Endothelial cell of umbilical vein (primary cell): Measurements from ENCODE around the gene MACROD2. TPM values are rescaled to one million over a fixed set of nuclear protein-coding genes. Genes with fewer than 3 reads are reported as not detected.

ENCODE experiments used
- BruUV-seq: library from RNA; stranded (reverse); fragments of 400-500 nt; replicated peaks from 2 replicates; lab custom pipeline; 2021; lab: Mats Ljungman, UMichigan
- CTCF ChIA-PET: fragments of 300-600, 350-600 bp; sonication (Branson Sonifier 250); formaldehyde crosslinking; loops from one replicate; lab custom pipeline; 2021; ENCODE audit warnings: antibody characterized with exemption, inconsistent platforms; lab: Charles Lee
- POLR2A ChIA-PET: fragments of 300-600, 350-600 bp; sonication (Branson Sonifier 250); formaldehyde crosslinking; loops from one replicate; lab custom pipeline; 2021; ENCODE audit warnings: antibody characterized with exemption, inconsistent platforms; lab: Charles Lee
- DNase-seq: peaks from one replicate; pipeline ENCODE4 v3.0.0-alpha.2; 2011; ENCODE audit warnings: low read depth, low spot score
- FAIRE-seq: peaks from 2 replicates; lab custom pipeline; 2011; peaks lifted over from hg19 to GRCh38; lab: Jason Lieb, UNC
- H2AFZ ChIP-seq: 2 replicates; pipeline ENCODE4 v1.6.0; 2012; ENCODE audit warnings: low read depth, low read length, control low read depth, inconsistent platforms
- H3K27ac ChIP-seq: 2 replicates; pipeline ENCODE4 v1.5.1; 2011; ENCODE audit warnings: low read depth, mild to moderate bottlenecking, control low read depth, low read length, moderate library complexity; ENCODE audit not compliant: insufficient read depth
- H3K27me3 ChIP-seq, 2 experiments: 2 replicates each; pipeline versions ENCODE4 v1.6.0 to v1.6.1; 2011; ENCODE audit warnings: low read length in 2 of 2, mixed read lengths in 1 of 2; ENCODE audit not compliant: control insufficient read depth in 2 of 2, insufficient read depth in 2 of 2
- H3K36me3 ChIP-seq, 2 experiments: 2 replicates in 1 of 2; 3 replicates in 1 of 2; pipeline ENCODE4 v1.5.1; 2011; ENCODE audit warnings: low read length in 2 of 2, mild to moderate bottlenecking in 1 of 2, moderate library complexity in 1 of 2; ENCODE audit not compliant: control insufficient read depth in 2 of 2, insufficient read depth in 2 of 2; ENCODE audit errors: extremely low read depth in 1 of 2
- H3K4me1 ChIP-seq: 3 replicates; pipeline ENCODE4 v1.5.1; 2011; ENCODE audit warnings: mild to moderate bottlenecking, low read length; ENCODE audit not compliant: control insufficient read depth, insufficient read depth; ENCODE audit errors: extremely low read depth
- H3K4me2 ChIP-seq: 2 replicates; pipeline ENCODE4 v1.6.1; 2011; ENCODE audit warnings: low read length, control low read depth, mixed read lengths; ENCODE audit not compliant: insufficient read depth
- H3K4me3 ChIP-seq, 3 experiments: fragments of 200-600 bp in 1 of 3; sonication (generic), shearing (Covaris generic) in 1 of 3; replicated peaks in 1 of 3; 2 replicates each; pipeline ENCODE4 v1.5.1; 2011 to 2016; ENCODE audit warnings: control low read depth in 3 of 3, low read length in 3 of 3, mild to moderate bottlenecking in 2 of 3, inconsistent platforms in 1 of 3, low read depth in 1 of 3, moderate library complexity in 1 of 3; ENCODE audit not compliant: insufficient read depth in 1 of 3
- H3K79me2 ChIP-seq: 2 replicates; pipeline ENCODE4 v1.6.0; 2012; ENCODE audit warnings: low read length, inconsistent platforms; ENCODE audit not compliant: control insufficient read depth, insufficient read depth
- H3K9ac ChIP-seq: replicated peaks from 2 replicates; pipeline ENCODE3; 2011; ENCODE audit warnings: low read length, control low read depth; ENCODE audit not compliant: insufficient read depth; ENCODE audit errors: extremely low read depth
- H3K9me1 ChIP-seq: replicated peaks from 3 replicates; pipeline ENCODE4 v1.6.0; 2011; ENCODE audit warnings: mild to moderate bottlenecking, low read length; ENCODE audit not compliant: control insufficient read depth, insufficient read depth; ENCODE audit errors: extremely low read depth
- H3K9me3 ChIP-seq: replicated peaks from 2 replicates; pipeline ENCODE4 v1.5.1; 2012; ENCODE audit warnings: low read length, inconsistent platforms; ENCODE audit not compliant: control insufficient read depth, insufficient read depth
- H4K20me1 ChIP-seq: replicated peaks from 2 replicates; pipeline ENCODE3; 2011; ENCODE audit warnings: mild to moderate bottlenecking, low read length; ENCODE audit not compliant: control insufficient read depth, insufficient read depth; ENCODE audit errors: extremely low read depth
- EZH2 ChIP-seq: IDR thresholded peaks from 2 replicates; pipeline ENCODE4 v1.6.1; 2012; ENCODE audit warnings: borderline replicate concordance, low read depth, mild to moderate bottlenecking, moderate library complexity, low read length, inconsistent platforms; ENCODE audit not compliant: severe bottlenecking
- FOS ChIP-seq: IDR thresholded peaks from 2 replicates; pipeline ENCODE4 v1.6.1; 2011; ENCODE audit warnings: mild to moderate bottlenecking, low read length, moderate library complexity, borderline replicate concordance; ENCODE audit not compliant: insufficient read depth
- GATA2 ChIP-seq: IDR thresholded peaks from 2 replicates; pipeline ENCODE4 v1.7.0; 2011; ENCODE audit warnings: low read depth, mild to moderate bottlenecking, moderate library complexity, mixed read lengths, low read length; ENCODE audit not compliant: insufficient read length, insufficient read depth
- JUN ChIP-seq: IDR thresholded peaks from 2 replicates; pipeline ENCODE4 v1.6.1; 2011; ENCODE audit warnings: borderline replicate concordance, low read depth; ENCODE audit not compliant: insufficient read length, insufficient read depth
- MYC ChIP-seq: IDR thresholded peaks from one replicate; pipeline ENCODE4 v1.6.1; 2011; ENCODE audit warnings: mild to moderate bottlenecking, low read depth, low read length
- POLR2A ChIP-seq: IDR thresholded peaks from 2 replicates; pipeline ENCODE4 v1.6.1; 2012; ENCODE audit warnings: low read depth, mild to moderate bottlenecking, control low read depth, low read length
- POLR2AphosphoS5 ChIP-seq: IDR thresholded peaks from 2 replicates; pipeline ENCODE4 v1.6.1; 2012; ENCODE audit warnings: low read depth, mild to moderate bottlenecking, control low read depth, low read length, moderate library complexity; ENCODE audit not compliant: insufficient read depth
- dilution Hi-C: fragments of 300-500 bp; cut with MboI; formaldehyde crosslinking; loops from one replicate; pipeline ENCODE4 v1.15.0; 2019; ENCODE audit warnings: low sequenced_read_pairs; ENCODE audit not compliant: extremely low pct_ligation_motif_present
- intact Hi-C: fragments of 100-400 bp; cut with micrococcal nuclease; formaldehyde crosslinking; loops from one replicate; pipeline ENCODE4 v1.10.0; 2022
- polyA plus RNA-seq, 4 experiments: library from polyadenylated mRNA; depleted of rRNA in 3 of 4; stranded (reverse) in 3 of 4; unstranded in 1 of 4; fragments of >200 nt; gene quantifications; 2 replicates each; pipeline versions ENCODE4 v1.2.1 to v1.2.3, GENCODE V29; 2011 to 2012; ENCODE audit warnings: missing spikeins in 1 of 4
- total RNA-seq: library from RNA; stranded (reverse); gene quantifications from 2 replicates; pipeline ENCODE4 v1.2.3, GENCODE V29; 2021
- TF ChIP-seq, protein P1 (sequence below), 2 donors: IDR thresholded peaks; 1 replicate in 1 of 2; 2 replicates in 1 of 2; pipeline ENCODE4 v1.5.1; 2011; ENCODE audit warnings: low read length in 2 of 2, mild to moderate bottlenecking in 2 of 2, moderate library complexity in 2 of 2, control low read depth in 1 of 2, inconsistent platforms in 1 of 2, low read depth in 1 of 2; ENCODE audit not compliant: insufficient read depth in 1 of 2; ENCODE audit errors: extremely low read depth in 1 of 2
- TF ChIP-seq, protein P2 (sequence below): IDR thresholded peaks from 2 replicates; pipeline ENCODE4 v1.6.1; 2011; ENCODE audit not compliant: insufficient read depth, insufficient read length

MACROD2 gene
- total and polyA plus RNA-seq, 2 donors (not counting 3 experiments of a cell fraction or from before 2014, with no cell fraction given), result 0.11 to 0.73 TPM

DNA sequence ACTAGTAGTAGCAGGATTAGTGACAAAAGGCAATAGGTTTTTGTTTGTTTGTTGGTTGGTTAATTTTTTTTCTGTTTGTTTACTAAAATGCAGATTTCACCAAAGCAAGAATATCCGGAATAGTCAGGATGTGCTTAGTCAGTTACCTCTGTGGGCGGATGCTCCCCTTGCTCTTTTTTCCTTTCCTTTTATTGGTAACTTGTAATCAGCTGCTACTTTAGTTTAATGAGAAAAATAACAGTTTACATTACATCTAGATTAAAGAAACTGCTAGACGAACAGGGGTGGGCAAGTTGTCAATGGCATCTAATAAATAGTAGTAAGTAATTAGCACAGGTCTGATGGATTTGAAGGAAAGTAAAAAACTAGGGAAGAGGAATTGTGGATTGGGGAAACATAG lies 989.0 kb downstream of the MACROD2 start:
- H3K4me1 ChIP-seq, result peaks cover 37% of the 10 kb centered on the region
- BruUV-seq, result no TSS peak
- no peaks in the 10 kb centered on the region for H3K79me2 ChIP-seq
- FAIRE-seq, result no peak
- ChIA-PET CTCF (interaction anchor here (1.3 to 3.2 kb wide), 5 partner anchors 21 to 647 kb away, joined by 3 to 15 read pairs (median 4); partner anchors contain the start of gene FLRT3), POLR2A (no interaction called here)
- peak overlapping the region; percentile 84 for H3K27ac ChIP-seq
- TF ChIP-seq, protein P1, sequence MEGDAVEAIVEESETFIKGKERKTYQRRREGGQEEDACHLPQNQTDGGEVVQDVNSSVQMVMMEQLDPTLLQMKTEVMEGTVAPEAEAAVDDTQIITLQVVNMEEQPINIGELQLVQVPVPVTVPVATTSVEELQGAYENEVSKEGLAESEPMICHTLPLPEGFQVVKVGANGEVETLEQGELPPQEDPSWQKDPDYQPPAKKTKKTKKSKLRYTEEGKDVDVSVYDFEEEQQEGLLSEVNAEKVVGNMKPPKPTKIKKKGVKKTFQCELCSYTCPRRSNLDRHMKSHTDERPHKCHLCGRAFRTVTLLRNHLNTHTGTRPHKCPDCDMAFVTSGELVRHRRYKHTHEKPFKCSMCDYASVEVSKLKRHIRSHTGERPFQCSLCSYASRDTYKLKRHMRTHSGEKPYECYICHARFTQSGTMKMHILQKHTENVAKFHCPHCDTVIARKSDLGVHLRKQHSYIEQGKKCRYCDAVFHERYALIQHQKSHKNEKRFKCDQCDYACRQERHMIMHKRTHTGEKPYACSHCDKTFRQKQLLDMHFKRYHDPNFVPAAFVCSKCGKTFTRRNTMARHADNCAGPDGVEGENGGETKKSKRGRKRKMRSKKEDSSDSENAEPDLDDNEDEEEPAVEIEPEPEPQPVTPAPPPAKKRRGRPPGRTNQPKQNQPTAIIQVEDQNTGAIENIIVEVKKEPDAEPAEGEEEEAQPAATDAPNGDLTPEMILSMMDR (IDR thresholded peaks at IDR 0.05; ENCODE audit: extremely low read depth in 1 of 2, insufficient read depth in 1 of 2, low read depth in 1 of 2, low read length in 2 of 2), result no peak
- TF ChIP-seq, protein P2, sequence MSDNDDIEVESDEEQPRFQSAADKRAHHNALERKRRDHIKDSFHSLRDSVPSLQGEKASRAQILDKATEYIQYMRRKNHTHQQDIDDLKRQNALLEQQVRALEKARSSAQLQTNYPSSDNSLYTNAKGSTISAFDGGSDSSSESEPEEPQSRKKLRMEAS, result no peak
- TF ChIP-seq POLR2AphosphoS5, result no peak
- no peak for TF ChIP-seq JUN
- no peak for TF ChIP-seq FOS
- no peak for TF ChIP-seq EZH2
- no peak for TF ChIP-seq GATA2
- TF ChIP-seq POLR2A, result no peak
- TF ChIP-seq MYC, result no peak
- dilution Hi-C loops, result no loop called here
- H3K9me3 ChIP-seq, result no peaks in the 10 kb centered on the region
- H3K4me3 ChIP-seq, result no peak overlapping the region
- H3K9ac ChIP-seq, result peak overlapping the region; percentile 23
- H3K27me3 ChIP-seq, result no peaks in the 10 kb centered on the region
- H4K20me1 ChIP-seq, result no peaks in the 10 kb centered on the region
- peak overlapping the region; percentile 41 for H3K4me2 ChIP-seq
- no peaks in the 10 kb centered on the region for H3K9me1 ChIP-seq
- H3K36me3 ChIP-seq, result no peaks in the 10 kb centered on the region
- intact Hi-C loops, result no loop called here
- DNase-seq, result no peak
- no peak overlapping the region for H2AFZ ChIP-seq
